Hepatocyte (in vitro differentiated cells): ENCODE data around the gene SRP68. TPM values are rescaled to one million over a fixed set of nuclear protein-coding genes. Genes with fewer than 3 reads are reported as not detected.
A peak's percentile ranks its signal among the peaks of the same experiment; 100 is the strongest.

Experiments used
- DNase-seq: peaks from one replicate; pipeline ENCODE4 v3.0.0-alpha.2; 2016; ENCODE audit warnings: low spot score
- H2AFZ ChIP-seq: fragments of 200-600 bp; sonication (generic); 2 replicates; pipeline ENCODE4 v1.6.0; 2016; ENCODE audit warnings: antibody characterized with exemption, mild to moderate bottlenecking
- H3K27ac ChIP-seq: fragments of 200-600 bp; sonication (generic); 2 replicates; pipeline ENCODE4 v1.5.1; 2016; ENCODE audit warnings: mild to moderate bottlenecking
- H3K27me3 ChIP-seq: fragments of 200-600 bp; sonication (generic); 2 replicates; pipeline ENCODE4 v1.6.1; 2016
- H3K36me3 ChIP-seq: fragments of 200-600 bp; sonication (generic); replicated peaks from 2 replicates; pipeline ENCODE4 v1.5.1; 2016; ENCODE audit warnings: low read depth; ENCODE audit not compliant: insufficient read depth
- H3K4me1 ChIP-seq: fragments of 200-600 bp; sonication (generic); 2 replicates; pipeline ENCODE4 v1.5.1; 2016; ENCODE audit warnings: mild to moderate bottlenecking, moderate library complexity; ENCODE audit not compliant: insufficient read depth
- H3K4me2 ChIP-seq: fragments of 200-600 bp; sonication (generic); 2 replicates; pipeline ENCODE4 v1.6.0; 2016
- H3K4me3 ChIP-seq: fragments of 200-600 bp; sonication (generic); 2 replicates; pipeline ENCODE4 v1.5.1; 2016; ENCODE audit warnings: mild to moderate bottlenecking
- H3K79me2 ChIP-seq: fragments of 200-600 bp; sonication (generic); 2 replicates; pipeline ENCODE4 v1.6.0; 2017; ENCODE audit warnings: mild to moderate bottlenecking
- H3K9me2 ChIP-seq: fragments of 200-600 bp; sonication (generic); replicated peaks from 2 replicates; pipeline ENCODE4 v1.6.0; 2017; ENCODE audit warnings: mild to moderate bottlenecking; ENCODE audit not compliant: insufficient read depth
- H3K9me3 ChIP-seq: fragments of 200-600 bp; sonication (generic); 2 replicates; pipeline ENCODE4 v1.5.1; 2016; ENCODE audit warnings: low read depth, mild to moderate bottlenecking
- H4K20me1 ChIP-seq: fragments of 200-600 bp; sonication (generic); 2 replicates; pipeline ENCODE4 v1.6.0; 2016; ENCODE audit warnings: mild to moderate bottlenecking; ENCODE audit not compliant: insufficient read depth, poor library complexity, severe bottlenecking
- CTCF ChIP-seq: fragments of 200-600 bp; sonication (generic); IDR thresholded peaks from 2 replicates; pipeline ENCODE4 v1.5.1; 2016; ENCODE audit warnings: antibody characterized with exemption, mild to moderate bottlenecking; ENCODE audit not compliant: poor library complexity
- EZH2 ChIP-seq: fragments of 200-600 bp; sonication (generic); IDR thresholded peaks from 2 replicates; pipeline ENCODE4 v1.6.1; 2016; ENCODE audit warnings: antibody characterized with exemption, mild to moderate bottlenecking, borderline replicate concordance
- EZH2phosphoT487 ChIP-seq: fragments of 200-600 bp; sonication (generic); IDR thresholded peaks from one replicate; pipeline ENCODE4 v1.6.1; 2018; ENCODE audit warnings: antibody characterized with exemption, mild to moderate bottlenecking, low read depth, moderate library complexity; ENCODE audit not compliant: unreplicated experiment, severe bottlenecking
- WGBS: methylation state at CpG from one replicate; pipeline ENCODE4 v1.1.6; 2016; ENCODE audit warnings: low lambda C conversion rate; ENCODE audit errors: missing lambda C conversion rate; 5-methylcytosine and 5-hydroxymethylcytosine counted together
- polyA plus RNA-seq: library from polyadenylated mRNA; unstranded; fragments of >200 nt; fragmentation: Nextera tagmentation; extraction: Ambion mirVana; gene quantifications from 2 replicates; pipeline ENCODE4 v1.2.1, GENCODE V29; 2016
- total RNA-seq: library from RNA; depleted of rRNA; stranded (reverse); fragments of >200 nt; gene quantifications from 2 replicates; pipeline ENCODE4 v1.2.3, GENCODE V29; 2014

SRP68 gene
- total and polyA plus RNA-seq, 2 experiments from 2014 or later: 41.2 to 70.1 TPM

- Histone ChIP-seq H3K79me2 (no peaks in the 10 kb centered on the region), H3K9me3 (no peaks in the 10 kb centered on the region), H3K4me1 (peaks cover 16% of the 10 kb centered on the region), H3K4me2 (no peak overlapping the region), H3K36me3 (no peaks in the 10 kb centered on the region), H3K27ac (no peak overlapping the region), H2AFZ (no peak overlapping the region), H3K4me3 (no peak overlapping the region), H4K20me1 (no peaks in the 10 kb centered on the region), H3K9me2 (no peaks in the 10 kb centered on the region), H3K27me3 (no peaks in the 10 kb centered on the region)
- WGBS: 87% methylated on average over 20 of the region's 20 CpGs
- TF ChIP-seq EZH2phosphoT487: no peak
- TF ChIP-seq CTCF: no peak
- TF ChIP-seq EZH2: no peak
- no peak for DNase-seq
Measured at GRCh38 chr17:76032073-76032779, 40.1 kb downstream of the SRP68 start.

DNA sequence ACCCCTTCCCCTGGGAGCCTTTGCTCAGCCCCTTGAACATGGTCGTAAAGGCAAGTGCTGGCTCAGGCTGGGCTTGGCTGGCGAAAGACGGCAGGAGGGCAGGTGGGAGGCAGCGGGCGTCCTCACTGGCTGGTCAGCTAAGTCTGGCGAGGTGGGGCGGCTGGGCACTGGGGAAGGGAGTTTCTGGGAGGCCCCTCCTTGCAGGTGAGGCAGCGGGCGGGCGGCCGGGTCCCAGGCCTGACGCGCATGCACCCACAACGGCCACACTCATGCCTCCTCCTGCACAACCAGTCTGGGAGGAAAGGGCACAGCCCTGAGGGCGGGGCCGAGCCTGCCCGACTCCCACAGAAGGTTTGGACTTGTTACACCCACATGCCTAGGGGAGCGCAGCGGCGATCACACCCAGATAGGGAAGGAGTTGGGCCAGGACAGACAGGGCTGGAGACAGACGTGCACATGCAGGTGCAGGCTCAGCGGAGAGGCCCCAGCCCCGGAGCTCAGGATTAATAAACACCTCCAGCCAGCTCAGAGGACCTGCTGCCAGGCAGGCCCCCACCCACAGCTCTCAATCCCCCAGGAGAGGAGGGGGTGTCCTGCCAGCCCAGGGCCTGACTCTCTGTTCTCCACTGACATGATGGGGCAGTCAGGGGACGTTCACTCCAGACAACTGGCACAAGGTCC lies 45.0 kb downstream of the SRP68 start, which contains the start of gene EVPL:
EVPL (minus strand) TSS at position 148 of the 681 bp plus-strand sequence; CDS start at position 40, 108 bp downstream.
- H3K27ac ChIP-seq: no peak within 1 kb of the TSS
- H3K9me2 ChIP-seq: no peaks in the 10 kb centered on the region
- H3K4me1 ChIP-seq: peaks cover 11% of the 10 kb centered on the region
- WGBS: 71% methylated on average over 19 of the region's 24 CpGs
- DNase-seq: peak; percentile 37
- TF ChIP-seq EZH2 (no peak), CTCF (no peak), EZH2phosphoT487 (no peak)
- no peaks in the 10 kb centered on the region for H3K79me2 ChIP-seq
- no peaks in the 10 kb centered on the region for H3K27me3 ChIP-seq
- H3K4me2 ChIP-seq: no peak within 1 kb of the TSS
- H3K9me3 ChIP-seq: no peaks in the 10 kb centered on the region
- H3K4me3 ChIP-seq: no peak within 1 kb of the TSS
- H4K20me1 ChIP-seq: no peaks in the 10 kb centered on the region
- H2AFZ ChIP-seq: no peak within 1 kb of the TSS
- H3K36me3 ChIP-seq: no peaks in the 10 kb centered on the region

DNA sequence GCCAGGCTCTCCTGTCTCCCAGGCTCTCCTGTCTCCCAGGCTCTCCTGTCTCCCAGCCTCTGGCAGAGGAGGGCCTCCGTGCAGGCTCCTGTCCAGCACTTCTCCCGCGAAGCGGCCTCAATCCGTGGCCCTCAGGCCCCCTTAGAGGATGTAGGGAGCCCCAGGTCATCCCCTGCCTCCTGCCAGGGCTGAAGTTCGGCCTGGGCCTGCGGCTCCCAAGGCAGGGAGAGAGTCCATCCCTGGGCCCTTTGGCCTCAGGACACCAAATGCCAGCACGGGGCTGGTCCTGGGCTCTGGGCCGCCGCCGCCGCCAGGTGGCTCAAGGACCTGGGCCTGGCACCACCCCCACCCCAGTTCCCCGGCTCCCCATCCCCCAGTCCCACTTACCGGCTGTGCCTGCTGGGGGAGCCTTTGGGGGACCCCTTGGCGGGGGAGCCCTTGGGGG lies 45.6 kb downstream of the SRP68 start:
- Histone ChIP-seq H3K9me2 (no peaks in the 10 kb centered on the region), H2AFZ (no peak overlapping the region), H4K20me1 (no peaks in the 10 kb centered on the region), H3K4me1 (peaks cover 11% of the 10 kb centered on the region), H3K36me3 (no peaks in the 10 kb centered on the region), H3K27me3 (no peaks in the 10 kb centered on the region), H3K9me3 (no peaks in the 10 kb centered on the region), H3K27ac (no peak overlapping the region), H3K4me2 (no peak overlapping the region), H3K79me2 (no peaks in the 10 kb centered on the region), H3K4me3 (no peak overlapping the region)
- DNase-seq: no peak
- TF ChIP-seq CTCF (no peak), EZH2phosphoT487 (no peak), EZH2 (no peak)
- 85% methylated on average over 8 of the region's 15 CpGs for WGBS
